PC-3 (cell line): Measurements from ENCODE around the gene LMO1.

Experiments
- EZH2phosphoT487 ChIP-seq: fragments of 300-600 bp; sonication (generic); IDR thresholded peaks from 2 replicates; pipeline ENCODE4 v1.6.1; 2018; ENCODE audit warnings: mild to moderate bottlenecking, antibody characterized with exemption, low read length, borderline replicate concordance
- TF ChIP-seq, protein P1 (sequence below): fragments of 300-600 bp; sonication (generic); conservative IDR thresholded peaks from 2 replicates; pipeline ENCODE4 v1.5.1; 2017; ENCODE audit warnings: antibody characterized with exemption, low read depth, mild to moderate bottlenecking, low read length

DNA sequence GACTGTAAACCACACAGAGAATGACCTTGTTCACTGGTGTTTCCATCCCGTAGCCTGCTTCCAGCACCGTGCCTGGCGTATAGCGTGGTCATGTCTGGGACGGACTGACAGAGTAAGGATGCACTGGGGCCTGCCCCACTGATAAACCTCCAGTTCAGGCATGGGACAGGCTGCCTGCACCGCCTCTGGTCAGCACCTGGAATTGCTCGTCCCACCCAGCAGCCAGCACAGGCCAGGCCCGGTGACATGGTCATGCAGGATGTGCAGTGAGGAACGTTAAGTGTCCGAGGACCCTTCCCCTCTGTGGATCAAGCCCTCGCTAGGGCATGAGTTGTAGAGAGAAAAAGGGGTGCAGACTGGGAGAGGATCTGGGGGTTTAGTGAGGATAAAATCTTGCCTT is 44.8 kb downstream of the LMO1 start:
- TF ChIP-seq, protein P1, sequence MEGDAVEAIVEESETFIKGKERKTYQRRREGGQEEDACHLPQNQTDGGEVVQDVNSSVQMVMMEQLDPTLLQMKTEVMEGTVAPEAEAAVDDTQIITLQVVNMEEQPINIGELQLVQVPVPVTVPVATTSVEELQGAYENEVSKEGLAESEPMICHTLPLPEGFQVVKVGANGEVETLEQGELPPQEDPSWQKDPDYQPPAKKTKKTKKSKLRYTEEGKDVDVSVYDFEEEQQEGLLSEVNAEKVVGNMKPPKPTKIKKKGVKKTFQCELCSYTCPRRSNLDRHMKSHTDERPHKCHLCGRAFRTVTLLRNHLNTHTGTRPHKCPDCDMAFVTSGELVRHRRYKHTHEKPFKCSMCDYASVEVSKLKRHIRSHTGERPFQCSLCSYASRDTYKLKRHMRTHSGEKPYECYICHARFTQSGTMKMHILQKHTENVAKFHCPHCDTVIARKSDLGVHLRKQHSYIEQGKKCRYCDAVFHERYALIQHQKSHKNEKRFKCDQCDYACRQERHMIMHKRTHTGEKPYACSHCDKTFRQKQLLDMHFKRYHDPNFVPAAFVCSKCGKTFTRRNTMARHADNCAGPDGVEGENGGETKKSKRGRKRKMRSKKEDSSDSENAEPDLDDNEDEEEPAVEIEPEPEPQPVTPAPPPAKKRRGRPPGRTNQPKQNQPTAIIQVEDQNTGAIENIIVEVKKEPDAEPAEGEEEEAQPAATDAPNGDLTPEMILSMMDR = no peak
- TF ChIP-seq EZH2phosphoT487 = no peak
